Neural progenitor cell (in vitro differentiated cells): ENCODE data around the gene EBNA1BP2. TPM values are rescaled to one million over a fixed set of nuclear protein-coding genes. Genes with fewer than 3 reads are reported as not detected.

ENCODE experiments used
- microRNA-seq: library from miRNA; unstranded; fragments of <30 nt; microRNA quantifications from one replicate; pipeline ENCODE4, GENCODE V29; 2016
- small RNA-seq: library from RNA; depleted of rRNA; stranded (forward); fragments of <200 nt; gene quantifications from one replicate; pipeline ENCODE3, GENCODE V24; 2015
- total RNA-seq: library from RNA; depleted of rRNA; stranded (reverse); fragments of >200 nt; gene quantifications from 2 replicates; pipeline ENCODE4 v1.2.3, GENCODE V29; 2015; ENCODE audit warnings: low replicate concordance

Gene EBNA1BP2
- total RNA-seq, 1 donor from 2014 or later: 71.6 TPM

Small RNA genes within 50 kb of the gene (microRNA-seq; reads per million reads assigned to microRNA genes)
- gene MIR6733: not detected

Small RNA genes within 50 kb of the gene (small RNA-seq; reads per million reads assigned to genes)
- not detected for gene RNA5SP46

Other genes starting within 250 kb of the EBNA1BP2 start
- 303 and 720 TPM in 2 replicates for gene SLC2A1, start 213.4 kb downstream of the EBNA1BP2 start, total RNA-seq
- 0.40 and 0.97 TPM in 2 replicates for gene CFAP57, start within 50 bp of the EBNA1BP2 start, total RNA-seq
- 0.73 and 2.2 TPM in 2 replicates for gene TMEM125, start 97.7 kb upstream of the EBNA1BP2 start, total RNA-seq
- gene C1orf210, start 113.3 kb upstream of the EBNA1BP2 start, total RNA-seq: not detected in 2 replicates
- 0.21 and 0.25 TPM in 2 replicates for gene TIE1, start 128.7 kb upstream of the EBNA1BP2 start, total RNA-seq
- 0.09 TPM in 1 of 2 replicates, not detected in the other for gene MPL, start 165.5 kb upstream of the EBNA1BP2 start, total RNA-seq
- gene CDC20, start 186.7 kb upstream of the EBNA1BP2 start, total RNA-seq: 164 and 261 TPM in 2 replicates
- 5.6 and 11.9 TPM in 2 replicates for gene ELOVL1, start 195.7 kb upstream of the EBNA1BP2 start, total RNA-seq
- gene MED8, start 217.5 kb upstream of the EBNA1BP2 start, total RNA-seq: 15.1 and 23.6 TPM in 2 replicates
- gene SZT2, start 217.6 kb upstream of the EBNA1BP2 start, total RNA-seq: 11.0 and 16.8 TPM in 2 replicates